NCI-H2107 treated with DMSO at 0.1 percent for 48 hours (cell line): ENCODE results near the gene COA3.

Experiments
- DNase-seq: peaks from one replicate; lab custom pipeline; 2025; ENCODE audit not compliant: unreplicated experiment; lab: John Stamatoyannopoulos, UW

The COA3 gene, protein sequence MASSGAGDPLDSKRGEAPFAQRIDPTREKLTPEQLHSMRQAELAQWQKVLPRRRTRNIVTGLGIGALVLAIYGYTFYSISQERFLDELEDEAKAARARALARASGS

DNA sequence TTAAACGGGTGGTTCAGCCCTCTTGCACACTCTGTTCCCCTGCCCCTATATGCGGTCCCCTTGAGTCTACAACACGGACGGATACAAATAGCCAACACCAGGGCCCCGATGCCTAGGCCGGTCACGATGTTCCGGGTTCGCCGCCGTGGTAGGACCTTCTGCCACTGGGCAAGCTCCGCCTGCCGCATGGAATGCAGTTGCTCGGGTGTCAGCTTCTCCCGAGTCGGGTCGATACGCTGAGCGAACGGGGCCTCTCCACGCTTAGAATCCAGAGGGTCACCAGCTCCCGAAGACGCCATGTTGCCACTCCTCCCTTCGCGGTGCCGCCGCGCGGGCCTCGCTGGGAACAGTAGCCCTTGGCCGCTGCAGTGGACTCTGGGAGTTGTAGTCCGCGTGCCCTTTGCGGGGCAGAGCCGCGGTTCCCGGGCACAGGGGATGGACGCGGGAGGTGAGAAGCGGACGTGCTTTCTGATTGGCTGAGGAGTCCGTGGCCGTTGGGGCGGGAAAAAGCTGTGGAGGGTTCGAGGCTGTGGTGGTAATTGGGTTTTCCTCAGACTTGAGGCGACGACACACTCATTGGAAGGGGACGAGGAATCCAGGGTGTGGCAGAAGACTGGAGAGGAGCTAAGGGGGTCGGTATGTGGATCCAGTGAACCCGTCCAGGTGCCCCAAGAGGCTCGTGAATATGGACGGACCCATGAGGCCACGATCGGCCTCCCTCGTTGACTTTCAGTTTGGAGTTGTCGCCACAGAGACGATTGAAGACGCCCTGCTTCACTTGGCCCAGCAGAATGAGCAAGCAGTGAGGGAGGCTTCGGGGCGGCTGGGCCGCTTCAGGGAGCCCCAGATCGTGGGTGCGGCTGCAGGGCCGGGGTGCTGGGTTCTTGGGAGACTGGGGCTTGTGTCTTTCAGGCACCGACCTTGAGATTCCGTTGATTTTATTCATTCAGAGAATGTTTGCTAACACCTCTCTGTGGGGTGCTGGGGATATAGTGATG lies at the start of gene COA3, which contains the start of gene CNTD1:
Gene COA3 (minus strand): TSS at position 322 of the 998 bp plus-strand sequence. CDS start 23 bp downstream, at position 299.
Gene CNTD1 (plus strand): TSS at position 479 of the 998 bp plus-strand sequence. CDS start 207 bp downstream, at position 686.
- DNase-seq = peak; percentile 33

DNA sequence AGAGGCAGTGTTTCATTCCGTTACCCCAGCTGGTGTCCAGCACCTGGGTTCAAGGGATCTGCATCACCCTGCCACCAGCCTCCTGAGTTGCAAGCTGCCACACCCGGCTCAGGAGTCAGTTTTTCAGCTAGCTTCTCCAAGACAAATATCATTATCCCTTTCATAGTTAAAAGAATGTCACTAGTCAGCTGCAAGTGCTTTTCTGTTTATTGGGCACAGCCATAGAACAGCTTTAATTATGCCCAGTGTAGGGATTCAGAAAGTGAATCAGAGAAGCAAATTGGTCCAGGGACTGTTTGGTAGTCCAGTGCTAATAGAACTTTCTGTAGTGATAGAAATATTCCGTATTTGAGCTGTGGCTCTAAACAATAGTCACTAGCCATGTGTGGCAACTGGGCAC lies 49.6 kb upstream of the COA3 start:
- DNase-seq = no peak

DNA sequence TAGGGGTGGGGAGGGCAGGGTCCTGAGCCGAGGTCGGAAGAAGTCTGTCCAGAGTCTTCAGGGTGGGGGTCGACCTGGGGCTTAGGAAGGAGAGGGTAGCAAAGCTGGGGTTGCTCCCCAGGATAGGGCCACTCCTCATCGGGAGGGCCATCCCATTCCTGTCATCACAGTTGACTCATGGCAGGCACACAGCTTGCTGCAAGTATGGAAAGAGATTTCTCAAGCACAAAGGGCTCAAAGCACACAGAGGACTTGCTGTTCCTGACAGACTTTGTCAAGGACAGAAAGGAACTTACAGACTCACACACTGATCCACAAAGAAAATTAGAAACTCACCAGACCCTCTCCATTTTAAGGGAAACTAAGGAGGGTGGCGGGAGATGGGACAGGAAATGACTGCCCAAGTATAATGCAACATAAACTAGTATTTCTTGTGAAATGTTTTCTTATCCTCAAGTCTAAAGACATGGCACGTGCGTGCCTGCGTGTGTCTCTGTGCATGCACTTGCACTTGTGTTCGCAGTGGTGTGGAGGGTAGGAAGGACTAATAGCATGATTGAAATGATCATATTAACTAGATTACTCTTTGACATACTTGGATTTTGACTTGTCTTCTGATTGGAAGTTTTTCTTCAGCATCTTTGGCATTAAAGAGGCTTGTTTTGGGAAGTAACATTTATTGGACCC lies 48.2 kb upstream of the COA3 start:
- no peak for DNase-seq

DNA sequence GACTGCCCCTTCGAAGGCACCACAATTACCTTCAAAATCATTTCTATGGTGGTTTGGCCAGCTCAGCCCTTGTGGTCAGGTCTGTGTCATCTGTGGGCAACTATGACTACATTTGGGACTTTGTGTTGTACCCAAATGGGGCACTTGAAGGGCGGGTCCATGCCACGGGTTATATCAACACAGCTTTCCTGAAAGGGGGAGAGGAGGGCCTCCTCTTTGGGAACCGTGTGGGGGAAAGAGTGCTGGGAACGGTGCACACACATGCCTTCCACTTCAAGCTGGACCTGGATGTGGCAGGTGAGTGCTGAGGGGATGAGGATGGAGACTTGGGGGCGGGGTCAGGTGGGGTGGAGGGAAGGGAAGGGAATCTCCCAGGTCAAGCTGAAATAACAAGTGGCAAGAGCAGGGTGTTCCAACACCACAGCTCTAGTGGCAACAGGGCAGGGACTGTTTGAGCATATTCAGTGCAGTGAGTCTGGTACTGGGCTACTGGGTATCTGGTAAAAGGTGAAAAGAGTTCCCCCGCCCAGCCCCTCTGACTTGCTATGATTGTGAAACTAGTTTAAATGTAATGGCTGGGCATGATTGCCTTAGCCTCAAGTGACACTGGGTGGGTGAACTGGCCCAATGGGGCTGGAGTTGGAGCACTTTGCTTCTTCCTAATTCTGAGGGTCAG lies 47.6 kb upstream of the COA3 start:
- DNase-seq = no peak

DNA sequence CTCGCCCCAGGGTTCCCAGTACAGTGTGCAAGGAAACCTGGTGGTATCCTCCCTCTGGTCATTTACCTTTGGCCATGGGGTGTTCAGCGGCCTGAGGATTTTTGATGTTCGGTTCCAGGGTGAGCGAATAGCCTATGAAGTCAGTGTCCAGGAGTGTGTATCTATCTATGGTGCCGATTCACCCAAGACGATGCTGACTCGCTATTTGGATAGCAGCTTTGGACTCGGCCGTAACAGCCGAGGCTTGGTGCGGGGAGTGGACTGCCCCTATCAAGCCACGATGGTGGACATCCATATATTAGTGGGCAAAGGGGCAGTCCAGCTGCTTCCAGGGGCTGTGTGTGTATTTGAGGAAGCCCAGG lies 47.0 kb upstream of the COA3 start:
- DNase-seq = no peak

DNA sequence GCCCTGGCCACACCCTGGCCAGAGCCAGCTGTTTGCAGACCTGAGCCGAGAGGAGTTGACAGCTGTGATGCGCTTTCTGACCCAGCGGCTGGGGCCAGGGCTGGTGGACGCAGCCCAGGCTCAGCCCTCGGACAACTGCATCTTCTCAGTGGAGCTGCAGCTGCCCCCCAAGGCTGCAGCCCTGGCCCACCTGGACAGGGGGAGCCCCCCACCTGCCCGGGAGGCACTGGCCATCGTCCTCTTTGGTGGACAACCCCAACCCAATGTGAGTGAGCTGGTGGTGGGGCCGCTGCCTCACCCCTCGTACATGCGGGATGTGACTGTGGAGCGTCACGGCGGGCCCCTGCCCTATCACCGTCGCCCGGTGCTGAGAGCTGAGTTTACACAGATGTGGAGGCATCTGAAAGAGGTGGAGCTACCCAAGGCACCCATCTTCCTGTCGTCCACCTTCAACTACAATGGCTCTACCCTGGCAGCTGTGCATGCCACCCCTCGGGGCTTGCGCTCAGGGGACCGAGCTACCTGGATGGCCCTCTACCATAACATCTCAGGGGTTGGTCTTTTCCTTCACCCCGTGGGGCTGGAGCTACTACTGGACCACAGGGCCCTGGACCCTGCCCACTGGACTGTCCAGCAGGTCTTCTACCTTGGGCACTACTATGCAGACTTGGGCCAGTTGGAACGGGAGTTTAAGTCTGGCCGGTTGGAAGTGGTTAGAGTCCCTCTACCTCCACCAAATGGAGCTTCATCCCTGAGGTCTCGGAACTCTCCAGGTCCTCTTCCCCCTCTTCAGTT lies 46.5 kb upstream of the COA3 start:
- no peak for DNase-seq

DNA sequence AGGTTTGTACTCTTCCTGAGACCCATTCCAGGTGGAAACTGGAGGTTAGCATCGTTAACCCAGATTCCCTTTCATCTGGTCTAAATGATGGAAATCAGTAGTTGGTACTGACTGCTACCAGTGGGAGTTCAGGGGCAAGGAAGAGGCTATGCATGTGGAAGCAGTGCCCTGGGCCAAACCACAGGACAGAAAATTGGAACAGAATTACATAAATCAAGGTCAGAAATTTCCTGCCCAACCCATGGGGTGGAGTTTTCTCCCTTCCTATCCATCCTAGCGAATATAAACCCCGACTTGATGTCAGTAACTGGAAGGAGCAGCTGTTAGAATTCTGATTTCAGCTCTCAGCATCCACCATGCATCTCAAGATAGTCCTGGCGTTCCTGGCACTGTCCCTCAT lies 45.8 kb upstream of the COA3 start, which contains the start of gene AOC2:
Gene AOC2 (plus strand): TSS at position 310 of the 400 bp plus-strand sequence. CDS start 47 bp downstream, at position 357.
- DNase-seq = no peak

DNA sequence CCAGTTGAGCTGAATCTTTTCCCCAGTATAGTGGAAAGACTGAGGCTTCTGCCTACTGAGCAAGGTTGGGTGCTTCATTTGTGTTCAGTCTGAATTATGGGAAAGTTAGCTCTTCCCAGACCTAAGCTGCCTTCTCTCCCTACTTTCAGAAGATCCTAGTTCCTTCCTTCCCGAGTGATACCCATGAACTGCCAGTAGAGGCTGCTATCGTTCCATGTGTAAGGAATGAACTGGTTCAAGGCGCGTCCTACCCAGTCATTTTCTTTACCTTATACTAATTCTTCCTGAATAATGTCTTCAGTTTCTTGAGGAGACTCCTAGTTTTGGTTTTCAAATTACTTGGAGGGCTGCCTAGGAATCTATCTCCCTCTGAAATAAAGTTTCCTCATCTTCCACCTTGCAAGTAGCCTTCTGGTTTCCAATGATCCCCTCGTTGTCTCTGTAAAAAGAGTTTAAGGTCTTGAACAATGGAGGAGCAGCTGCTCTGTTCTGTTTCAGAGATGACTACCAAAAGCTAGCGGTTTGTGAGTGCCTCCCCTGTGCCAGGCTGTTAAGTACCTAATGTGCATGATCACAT lies 44.9 kb upstream of the COA3 start:
- peak; percentile 34 for DNase-seq

DNA sequence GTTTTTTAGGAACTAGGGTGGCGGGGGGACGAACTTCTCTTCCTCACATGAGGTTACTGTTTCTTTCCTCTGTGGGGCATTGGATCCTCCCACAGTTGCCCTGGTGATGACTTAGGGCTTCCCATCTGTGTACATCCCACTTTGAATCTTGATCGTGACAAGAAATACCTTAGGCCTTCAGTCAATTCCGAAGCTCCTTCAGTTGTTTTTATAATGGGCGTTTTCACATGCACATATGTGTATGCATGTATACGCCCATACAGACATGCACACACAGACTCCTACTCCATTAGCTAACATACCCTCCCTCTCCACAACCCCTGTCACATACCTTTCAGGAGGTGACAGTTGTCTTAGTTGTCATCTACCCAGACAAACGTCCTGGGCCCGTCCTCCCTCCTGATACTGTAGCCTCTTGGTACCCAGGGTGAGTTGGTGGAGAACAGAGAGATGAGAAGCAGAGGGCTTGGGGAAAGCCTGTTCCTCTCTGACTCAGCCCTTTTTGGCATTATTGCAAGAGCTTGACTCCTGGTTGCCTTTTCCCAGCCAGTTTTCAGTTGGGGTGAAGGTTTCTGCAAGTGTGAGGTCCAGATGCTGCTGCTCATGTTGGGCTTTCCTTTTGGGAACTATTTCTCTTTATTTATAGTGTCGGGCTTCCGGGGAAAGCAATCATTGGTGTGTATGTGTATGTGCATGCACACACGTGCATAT lies 43.6 kb upstream of the COA3 start:
- no peak for DNase-seq

DNA sequence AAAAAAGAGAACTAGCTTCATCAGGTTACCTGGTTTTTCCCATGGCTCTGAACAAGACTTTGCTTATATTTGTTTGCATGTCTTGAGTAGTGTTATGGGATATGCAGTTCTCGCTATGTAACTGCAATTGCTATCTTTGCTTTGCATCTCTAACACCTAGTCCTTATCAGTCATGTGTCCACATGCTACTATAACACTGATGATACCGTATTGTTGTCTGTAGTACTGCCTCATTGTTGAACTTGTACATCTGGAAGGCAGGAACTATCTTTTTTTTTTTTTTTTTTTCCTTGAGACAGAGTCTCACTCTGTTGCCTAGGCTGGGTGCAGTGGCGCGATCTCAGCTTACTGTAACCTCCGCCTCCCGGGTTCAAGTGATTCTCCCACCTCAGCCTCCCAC lies 37.2 kb upstream of the COA3 start:
- DNase-seq = no peak

DNA sequence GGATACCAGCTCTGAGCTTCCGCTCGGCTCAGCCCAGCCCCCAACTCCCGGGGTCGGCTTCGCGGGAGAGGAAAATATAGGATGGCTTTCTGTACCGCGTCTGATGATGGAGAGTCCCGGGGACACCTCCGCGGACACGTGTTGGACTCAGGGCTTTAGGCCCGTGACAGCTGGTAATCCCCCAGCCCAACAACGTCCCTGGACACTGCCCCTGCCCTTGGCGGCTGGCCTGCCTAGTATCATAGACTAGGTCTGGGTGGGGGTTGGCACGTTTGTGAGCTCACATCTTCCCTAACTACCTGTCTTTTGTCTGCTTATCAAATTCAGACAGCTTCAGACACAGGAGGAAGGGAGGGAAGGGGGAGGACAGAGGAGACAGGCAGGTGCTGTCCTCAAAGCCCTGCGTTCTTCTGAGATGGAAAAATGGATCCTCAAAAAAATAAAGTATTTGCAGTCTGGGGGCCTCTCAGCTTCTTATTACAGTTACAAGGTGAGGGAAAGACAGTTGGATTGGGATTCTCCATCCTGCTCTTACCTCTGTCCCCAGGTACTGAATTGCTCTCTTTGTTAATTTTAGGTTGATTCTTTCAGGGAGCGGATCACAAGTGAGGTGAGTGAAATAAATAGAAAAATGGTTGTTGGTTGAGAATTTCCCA lies 35.4 kb upstream of the COA3 start:
- no peak for DNase-seq

DNA sequence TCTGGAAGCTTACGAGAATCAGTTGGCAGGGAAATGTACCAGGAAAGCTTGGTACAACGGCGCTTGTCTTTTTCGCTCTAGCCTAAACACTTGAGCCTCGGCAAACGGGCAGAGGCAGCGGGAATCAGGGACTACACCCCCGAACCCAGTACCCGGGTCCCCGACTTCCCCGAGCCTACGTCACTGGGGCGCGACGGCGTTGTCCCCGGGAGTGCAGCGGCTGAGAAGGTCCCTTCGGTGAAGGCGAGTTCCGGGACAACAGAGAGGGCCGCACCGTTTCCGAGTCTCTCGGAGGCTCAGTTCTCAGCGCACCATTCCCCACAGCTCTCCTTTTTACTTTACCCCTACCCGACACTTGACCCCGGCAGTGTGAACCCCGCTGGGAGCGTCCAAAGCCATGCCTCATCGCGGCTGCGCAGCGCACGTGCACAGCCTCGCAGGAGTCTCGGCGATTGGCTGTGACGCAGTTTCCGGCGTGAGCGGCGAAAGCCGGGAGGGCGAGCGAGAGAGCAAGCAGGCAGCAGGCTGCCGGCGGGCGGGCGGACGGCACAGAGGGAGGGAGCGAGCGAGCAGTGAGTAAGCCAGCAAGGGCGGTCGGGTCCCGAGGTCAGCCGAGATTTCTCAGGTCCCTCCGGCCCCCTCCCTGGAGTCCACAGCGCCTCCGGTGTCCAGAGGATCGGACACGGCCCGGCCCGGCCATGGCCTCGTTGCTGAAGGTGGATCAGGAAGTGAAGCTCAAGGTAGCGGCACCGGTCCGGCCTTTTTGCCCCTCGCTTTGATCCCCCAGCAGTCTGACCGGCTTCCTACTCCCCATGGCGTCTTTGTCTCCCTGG lies 34.6 kb upstream of the COA3 start, which contains the start of gene PSME3:
Gene PSME3 (plus strand): TSS at position 464 of the 833 bp plus-strand sequence. CDS start 235 bp downstream, at position 699.
- peak; percentile 62 for DNase-seq

DNA sequence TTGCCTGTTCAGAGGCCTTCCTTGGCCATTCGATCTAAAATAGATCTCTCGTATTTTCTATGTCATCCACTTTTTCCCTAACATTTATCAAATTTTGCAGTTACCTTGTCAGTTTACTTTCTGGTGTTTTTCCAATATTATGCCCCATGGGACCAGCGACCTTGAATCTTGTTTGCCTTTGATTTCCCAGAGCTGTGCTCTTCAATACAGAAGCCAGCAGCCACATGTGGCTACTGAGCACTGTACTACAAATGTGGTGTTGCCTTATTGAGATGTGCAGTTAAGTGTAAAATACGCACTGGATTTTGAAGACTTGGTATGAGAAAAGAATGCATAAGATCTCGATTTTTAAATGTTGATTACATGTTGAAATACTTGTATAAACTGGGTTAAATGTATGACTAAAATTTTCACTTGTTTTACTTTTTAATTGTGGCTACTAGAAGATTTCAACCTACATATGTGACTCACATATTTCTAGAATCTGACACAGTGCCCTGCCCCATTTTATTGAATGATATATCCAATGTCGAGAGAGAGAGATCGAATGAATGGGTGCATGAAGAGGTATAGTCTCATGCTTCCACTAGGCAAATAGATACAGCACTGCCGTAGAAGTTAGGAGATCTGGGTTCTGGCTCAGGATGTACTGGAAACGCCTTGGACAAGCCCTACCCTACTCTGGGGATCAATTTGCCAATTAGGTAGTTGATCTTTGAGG lies 33.9 kb upstream of the COA3 start:
- DNase-seq = no peak

DNA sequence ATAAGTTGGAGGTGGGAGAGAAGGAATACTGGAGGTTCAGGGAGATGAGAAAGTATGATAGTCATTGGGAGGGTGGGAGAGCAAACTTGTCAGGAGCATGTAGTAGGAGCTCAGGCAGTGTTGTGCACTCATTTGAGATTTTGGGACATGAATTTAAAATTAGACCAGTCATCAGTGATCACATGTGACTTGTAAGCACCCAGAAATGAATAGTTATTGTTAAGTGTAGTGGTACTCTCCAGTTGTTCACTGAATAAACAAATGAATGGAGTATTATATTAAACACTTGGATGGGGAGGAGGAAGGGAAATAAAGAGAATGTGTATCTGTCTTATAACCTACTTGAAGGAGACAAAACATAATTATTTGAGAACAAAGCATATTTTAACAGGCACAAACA lies 32.5 kb upstream of the COA3 start:
- no peak for DNase-seq

DNA sequence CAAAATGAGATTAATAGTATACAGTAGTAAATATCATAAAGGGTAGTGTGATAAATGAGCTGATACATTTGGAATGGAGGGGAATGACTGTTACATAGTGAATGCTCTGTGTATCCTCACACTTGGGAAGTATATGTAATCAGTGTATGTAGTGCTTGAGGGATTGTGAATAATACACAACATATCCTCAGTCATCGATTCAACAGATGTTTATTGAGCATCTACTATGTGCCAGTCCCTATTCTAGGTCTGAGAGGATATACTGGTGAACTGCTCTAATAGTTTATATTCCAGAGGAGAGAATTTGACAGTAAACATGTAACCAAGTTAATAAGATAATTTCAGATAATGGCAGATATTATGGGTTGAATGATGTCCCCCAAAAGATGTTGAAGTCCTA lies 29.0 kb upstream of the COA3 start:
- no peak for DNase-seq

DNA sequence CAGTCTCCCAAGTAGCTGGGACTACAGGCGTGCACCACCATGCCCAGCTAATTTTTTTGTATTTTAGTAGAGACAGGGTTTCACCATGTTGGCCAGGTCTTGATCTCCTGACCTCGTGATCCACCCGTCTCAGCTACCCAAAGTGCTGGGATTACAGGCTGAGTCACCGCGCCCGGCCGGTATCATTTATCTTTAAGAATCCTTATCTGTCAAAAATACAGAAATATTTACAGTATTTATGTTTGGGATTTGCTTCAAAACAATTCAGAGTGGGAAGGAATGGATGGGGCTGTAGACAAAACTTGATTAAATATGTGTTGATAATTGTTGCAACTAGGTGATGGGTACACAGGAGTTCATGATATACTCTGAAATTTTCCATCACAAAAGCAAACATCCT lies 22.7 kb upstream of the COA3 start:
- no peak for DNase-seq

DNA sequence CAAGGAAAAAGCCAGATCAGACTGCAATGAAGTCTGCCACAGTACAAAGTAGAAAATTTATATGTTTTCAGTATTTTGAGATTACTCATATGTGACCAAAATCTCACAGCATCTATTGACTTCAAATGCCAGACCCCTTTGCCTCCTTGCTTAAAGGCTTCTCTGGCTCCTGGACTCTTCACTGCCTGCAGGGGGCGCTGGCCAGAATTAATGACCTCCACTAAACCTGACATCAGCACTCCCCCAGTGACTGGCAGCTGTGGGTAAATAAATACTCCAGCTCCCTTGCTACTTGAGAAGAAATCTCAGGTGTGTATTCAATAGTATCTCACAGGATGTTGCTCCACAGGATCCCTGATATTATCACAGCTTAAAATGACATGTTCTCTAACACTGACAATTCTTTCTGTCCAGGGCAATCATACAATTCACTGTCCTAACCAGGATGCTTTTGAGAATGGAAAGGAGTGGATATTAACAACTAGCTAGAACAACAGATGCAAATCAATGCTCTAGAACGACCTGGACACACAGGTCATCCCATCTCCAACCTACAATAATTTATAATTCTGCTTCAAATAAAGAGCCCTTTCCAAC lies 21.5 kb upstream of the COA3 start:
- DNase-seq = peak; percentile 39
